ENCODE results near the gene HEXD. TPM values are rescaled to one million over a fixed set of nuclear protein-coding genes. Genes with fewer than 3 reads are reported as not detected.

Gene HEXD
- total RNA-seq, 1 donor from 2014 or later = 90.4 TPM

DNA sequence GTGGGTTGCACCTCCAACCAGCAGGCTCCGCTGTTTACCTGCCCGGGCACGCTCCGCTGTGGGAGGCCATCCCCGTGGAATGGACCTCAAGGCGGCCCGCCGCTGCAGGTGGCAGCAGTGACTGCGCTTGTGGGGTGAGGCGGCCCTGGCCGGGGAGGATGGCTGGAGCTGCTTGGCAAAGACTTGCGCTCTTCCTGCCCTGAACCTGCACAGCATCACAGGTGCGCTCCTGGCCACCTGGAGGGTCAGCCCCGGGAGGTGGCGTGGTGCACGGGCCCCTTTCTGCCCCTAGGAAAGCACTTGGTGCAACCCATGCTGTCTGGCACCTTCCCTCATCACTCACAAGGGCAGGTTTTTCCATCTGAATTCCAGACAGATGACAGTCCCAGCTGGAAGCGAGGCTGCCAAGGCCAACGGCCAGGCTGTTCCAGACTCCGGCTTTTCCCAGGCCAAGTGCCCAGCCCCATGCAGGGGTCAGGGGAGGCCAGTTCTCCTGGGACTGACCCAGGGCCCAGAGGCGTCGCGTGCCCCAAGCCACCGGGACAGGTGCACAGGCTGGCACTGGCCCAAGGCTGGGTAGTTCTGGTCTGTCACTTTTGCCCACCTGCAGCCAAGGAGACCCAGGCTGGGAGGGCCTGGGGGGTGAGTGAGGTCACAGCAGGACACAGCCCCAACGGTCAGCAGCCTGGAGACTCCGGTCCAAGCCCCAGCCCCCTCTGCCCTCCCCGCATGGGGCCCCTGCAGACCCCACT is 33.2 kb upstream of the HEXD start:
- peaks cover 28% of the 10 kb centered on the region for H3K4me1 ChIP-seq
- DNase-seq (ENCODE audit: extremely low spot score in 2 of 2) = no peak
- no peaks in the 10 kb centered on the region for H3K9me3 ChIP-seq
- no peaks in the 10 kb centered on the region for H3K27me3 ChIP-seq
- no peak overlapping the region for H3K4me3 ChIP-seq
- H3K36me3 ChIP-seq = no peaks in the 10 kb centered on the region
- TF ChIP-seq CTCF (IDR thresholded peaks at IDR 0.05) = no peak
- no peak for TF ChIP-seq POLR2A (IDR thresholded peaks at IDR 0.05)
- peak in 1 of 2 donors; percentile 15 for TF ChIP-seq POLR2AphosphoS5 (IDR thresholded peaks at IDR 0.05; ENCODE audit: insufficient read depth in 1 of 2, low read depth in 1 of 2)
- peak overlapping the region; percentile 72 for H3K27ac ChIP-seq
- intact Hi-C loops (cut with DNase I) = no loop called here

GRCh38 chr17:82385559-82386254 is 32.4 kb upstream of the HEXD start:
- intact Hi-C loops (cut with DNase I) = no loop called here
- Histone ChIP-seq H3K9me3 (no peaks in the 10 kb centered on the region), H3K27me3 (no peaks in the 10 kb centered on the region), H3K36me3 (no peaks in the 10 kb centered on the region), H3K27ac (peak overlapping the region; percentile 72), H3K4me1 (peaks cover 28% of the 10 kb centered on the region), H3K4me3 (no peak overlapping the region)
- DNase-seq (ENCODE audit: extremely low spot score in 2 of 2) = no peak
- TF ChIP-seq CTCF (IDR thresholded peaks at IDR 0.05) = no peak
- no peak for TF ChIP-seq POLR2AphosphoS5 (IDR thresholded peaks at IDR 0.05; ENCODE audit: insufficient read depth in 1 of 2, low read depth in 1 of 2)
- TF ChIP-seq POLR2A (IDR thresholded peaks at IDR 0.05) = no peak

GRCh38 chr17:82386255-82386831 is 31.8 kb upstream of the HEXD start:
- H3K27ac ChIP-seq = peak overlapping the region; percentile 72
- H3K4me1 ChIP-seq = peaks cover 28% of the 10 kb centered on the region

DNA sequence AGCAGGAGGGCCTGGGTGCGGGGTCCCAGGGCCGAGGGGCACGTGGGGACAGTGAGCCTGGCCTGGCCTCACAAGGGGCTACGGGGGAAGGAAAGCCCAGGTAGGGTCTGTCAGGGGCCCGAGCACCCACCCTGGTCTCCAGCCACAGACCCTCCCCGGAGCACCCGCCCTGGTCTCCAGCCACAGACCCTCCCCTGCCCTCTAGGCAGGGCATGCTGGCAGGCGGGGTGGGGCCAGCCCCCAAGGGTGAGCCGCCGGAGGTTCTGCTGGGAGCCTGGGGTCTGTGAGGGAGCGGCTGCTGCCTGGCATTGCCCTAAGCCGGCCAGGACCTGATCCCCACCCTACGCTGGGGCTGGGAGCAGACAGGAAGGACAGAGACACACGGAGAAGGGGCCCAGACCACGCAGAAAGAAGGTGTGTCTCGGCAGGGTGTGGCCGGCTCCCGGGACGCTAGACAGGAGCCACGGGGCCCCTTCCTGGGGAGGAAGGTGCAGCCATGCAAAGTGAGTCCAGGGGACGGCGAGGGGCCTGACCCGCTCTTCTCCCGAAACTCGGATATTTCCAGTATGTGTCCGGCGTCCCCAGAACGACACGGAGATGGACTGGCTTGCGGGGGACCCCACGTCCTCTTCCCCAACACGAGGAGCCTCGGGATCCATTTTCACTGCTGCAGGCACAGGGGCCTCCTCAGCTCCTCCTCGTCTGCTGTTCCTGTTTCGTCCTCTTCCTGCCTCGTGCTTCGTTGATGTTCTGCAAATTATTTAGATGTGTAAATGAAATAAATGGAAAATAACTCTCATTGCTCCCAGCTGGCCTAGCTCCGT is 31.1 kb upstream of the HEXD start:
- H3K36me3 ChIP-seq = no peaks in the 10 kb centered on the region

More at GRCh38 chr17:82386255-82386831, 31.8 kb upstream of the HEXD start:
- H3K36me3 ChIP-seq = no peaks in the 10 kb centered on the region
- intact Hi-C loops (cut with DNase I) = no loop called here
- no peak for TF ChIP-seq CTCF (IDR thresholded peaks at IDR 0.05)
- no peak for TF ChIP-seq POLR2A (IDR thresholded peaks at IDR 0.05)
- TF ChIP-seq POLR2AphosphoS5 (IDR thresholded peaks at IDR 0.05; ENCODE audit: insufficient read depth in 1 of 2, low read depth in 1 of 2) = no peak
- DNase-seq (ENCODE audit: extremely low spot score in 2 of 2) = no peak
- H3K9me3 ChIP-seq = no peaks in the 10 kb centered on the region
- peak overlapping the region in 1 of 2 donors; percentile 8 for H3K4me3 ChIP-seq
- no peaks in the 10 kb centered on the region for H3K27me3 ChIP-seq

More for the DNA sequence above, 31.1 kb upstream of the HEXD start:
- no peak for TF ChIP-seq POLR2A (IDR thresholded peaks at IDR 0.05)
- TF ChIP-seq CTCF (IDR thresholded peaks at IDR 0.05) = no peak
- TF ChIP-seq POLR2AphosphoS5 (IDR thresholded peaks at IDR 0.05; ENCODE audit: insufficient read depth in 1 of 2, low read depth in 1 of 2) = no peak
- peaks cover 28% of the 10 kb centered on the region for H3K4me1 ChIP-seq
- no peak for DNase-seq (ENCODE audit: extremely low spot score in 2 of 2)
- H3K27ac ChIP-seq = peak overlapping the region; percentile 72
- peak overlapping the region in 1 of 2 donors; percentile 8 for H3K4me3 ChIP-seq
- intact Hi-C loops (cut with DNase I) = no loop called here
- no peaks in the 10 kb centered on the region for H3K9me3 ChIP-seq
- H3K27me3 ChIP-seq = no peaks in the 10 kb centered on the region

Measured in vagina (tissue), 2 donors.